GM13977 (cell line): ENCODE measurements around the gene RUBCN.

Experiments
- DNase-seq: peaks from one replicate; pipeline ENCODE4 v3.0.0; 2012; ENCODE audit warnings: low spot score
- in situ Hi-C: fragments of 300-500 bp; cut with MboI; formaldehyde crosslinking; loops from one replicate; pipeline ENCODE4 v1.12.0; 2022; ENCODE audit warnings: low sequenced_read_pairs, low pct_unique_long_range_greater_than_20kb, mixed read lengths, inconsistent platforms; ENCODE audit not compliant: unreplicated experiment
- TF ChIP-seq, protein P1 (sequence below): IDR thresholded peaks from 2 replicates; pipeline ENCODE4 v1.5.1; 2012; ENCODE audit warnings: mild to moderate bottlenecking, control low read depth; ENCODE audit not compliant: insufficient read depth; ENCODE audit errors: extremely low read depth, missing control alignments

RUBCN gene

DNA sequence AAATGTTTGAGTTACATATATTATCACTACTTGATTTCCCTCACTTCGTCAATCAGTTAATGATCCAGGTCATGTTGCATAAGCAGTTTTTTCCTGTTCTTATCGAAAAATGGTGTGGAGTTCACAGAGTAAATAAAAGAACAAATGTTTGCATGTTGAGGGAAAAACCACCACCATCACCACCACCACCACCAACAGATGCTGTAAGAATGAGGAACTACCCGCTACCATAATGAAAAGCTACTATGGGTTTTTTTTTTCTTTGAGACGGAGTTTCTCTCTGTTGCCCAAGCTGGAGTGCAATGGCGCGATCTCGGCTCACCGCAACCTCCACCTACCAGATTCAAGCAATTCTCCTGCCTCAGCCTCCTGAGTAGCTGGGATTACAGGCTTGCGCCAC is 27.6 kb downstream of the RUBCN start:
- TF ChIP-seq, protein P1, sequence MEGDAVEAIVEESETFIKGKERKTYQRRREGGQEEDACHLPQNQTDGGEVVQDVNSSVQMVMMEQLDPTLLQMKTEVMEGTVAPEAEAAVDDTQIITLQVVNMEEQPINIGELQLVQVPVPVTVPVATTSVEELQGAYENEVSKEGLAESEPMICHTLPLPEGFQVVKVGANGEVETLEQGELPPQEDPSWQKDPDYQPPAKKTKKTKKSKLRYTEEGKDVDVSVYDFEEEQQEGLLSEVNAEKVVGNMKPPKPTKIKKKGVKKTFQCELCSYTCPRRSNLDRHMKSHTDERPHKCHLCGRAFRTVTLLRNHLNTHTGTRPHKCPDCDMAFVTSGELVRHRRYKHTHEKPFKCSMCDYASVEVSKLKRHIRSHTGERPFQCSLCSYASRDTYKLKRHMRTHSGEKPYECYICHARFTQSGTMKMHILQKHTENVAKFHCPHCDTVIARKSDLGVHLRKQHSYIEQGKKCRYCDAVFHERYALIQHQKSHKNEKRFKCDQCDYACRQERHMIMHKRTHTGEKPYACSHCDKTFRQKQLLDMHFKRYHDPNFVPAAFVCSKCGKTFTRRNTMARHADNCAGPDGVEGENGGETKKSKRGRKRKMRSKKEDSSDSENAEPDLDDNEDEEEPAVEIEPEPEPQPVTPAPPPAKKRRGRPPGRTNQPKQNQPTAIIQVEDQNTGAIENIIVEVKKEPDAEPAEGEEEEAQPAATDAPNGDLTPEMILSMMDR: no peak
- DNase-seq: no peak
- in situ Hi-C loops: no loop called here

- no peak for DNase-seq
- in situ Hi-C loops: no loop called here
- TF ChIP-seq, protein P1: no peak
Observed at GRCh38 chr3:197706658-197707057, 30.0 kb downstream of the RUBCN start.

- TF ChIP-seq, protein P1: no peak
- in situ Hi-C loops: no loop called here
- DNase-seq: no peak
Observed at GRCh38 chr3:197701841-197702240, 34.9 kb downstream of the RUBCN start.

GRCh38 chr3:197700095-197700494 is 36.6 kb downstream of the RUBCN start:
- in situ Hi-C loops: no loop called here
- TF ChIP-seq, protein P1: no peak
- no peak for DNase-seq

GRCh38 chr3:197697355-197697754 is 39.3 kb downstream of the RUBCN start:
- DNase-seq: no peak
- TF ChIP-seq, protein P1: no peak
- in situ Hi-C loops: no loop called here

DNA sequence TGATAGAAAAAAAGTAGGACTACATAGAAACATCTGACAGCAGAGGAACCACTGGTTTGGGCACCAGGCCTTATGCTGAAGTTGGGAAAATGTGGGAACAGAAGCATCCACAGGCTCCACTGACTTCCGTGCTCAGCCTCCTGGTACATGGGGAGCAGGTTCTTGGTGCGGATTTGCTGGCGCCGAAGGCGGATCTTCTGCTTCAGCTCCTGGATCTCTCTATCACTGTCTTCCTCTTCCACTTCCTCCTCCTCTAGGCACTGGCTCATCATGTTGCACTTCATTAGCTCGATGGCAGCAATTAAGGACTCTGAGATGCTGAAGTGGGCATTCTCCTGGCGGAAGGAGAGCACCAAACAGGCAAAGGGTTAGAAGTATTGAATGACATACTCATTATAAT is 42.5 kb downstream of the RUBCN start:
- TF ChIP-seq, protein P1: no peak
- DNase-seq: no peak
- in situ Hi-C loops: no loop called here

GRCh38 chr3:197692641-197693040 is 44.1 kb downstream of the RUBCN start:
- TF ChIP-seq, protein P1: no peak
- in situ Hi-C loops: no loop called here
- DNase-seq: no peak
